ENCODE results near the gene PPP1R12B.

Gene PPP1R12B

GRCh38 chr1:202361224-202361623 is 12.7 kb downstream of the PPP1R12B start:
- Histone ChIP-seq H3K4ac (ENCODE audit: low read length) (no peak overlapping the region), H3K18ac (ENCODE audit: low read length) (no peak overlapping the region), H2BK120ac (ENCODE audit: low read depth, low read length) (no peak overlapping the region), H3K23ac (ENCODE audit: low read depth, low read length, poor library complexity) (no peak overlapping the region), H4K91ac (ENCODE audit: low read depth, low read length, poor library complexity) (no peak overlapping the region), H3K27me3 (ENCODE audit: control insufficient read depth in 3 of 3, insufficient read depth in 3 of 3, low read depth in 1 of 3, low read length in 3 of 3) (no peaks in the 10 kb centered on the region), H3K4me3 (ENCODE audit: low read length in 2 of 2) (no peak overlapping the region), H2AFZ (ENCODE audit: low read length) (no peak overlapping the region), H2BK12ac (ENCODE audit: low read length) (no peak overlapping the region), H3K36me3 (replicated peaks in 1 of 2; ENCODE audit: control insufficient read depth in 2 of 2, insufficient read depth in 2 of 2, low read length in 2 of 2) (no peaks in the 10 kb centered on the region), H3K4me1 (ENCODE audit: control insufficient read depth in 2 of 2, insufficient read depth in 1 of 2, low read depth in 1 of 2, low read length in 2 of 2) (peaks cover 0 to 6% of the 10 kb centered on the region in 2 donors), H3K9me3 (replicated peaks in 1 of 2; ENCODE audit: control insufficient read depth in 2 of 2, insufficient read depth in 1 of 2, low read depth in 1 of 2, low read length in 2 of 2) (no peaks in the 10 kb centered on the region), H3K79me1 (ENCODE audit: low read depth, low read length) (no peaks in the 10 kb centered on the region), H3K9ac (ENCODE audit: low read depth, low read length, poor library complexity) (no peak overlapping the region), H2BK15ac (ENCODE audit: low read length) (no peak overlapping the region), H3K4me2 (ENCODE audit: insufficient read depth, low read length, poor library complexity, severe bottlenecking) (no peak overlapping the region), H2BK5ac (ENCODE audit: low read length) (no peak overlapping the region), H2AK5ac (ENCODE audit: low read depth, low read length) (no peak overlapping the region), H3K27ac (replicated peaks; ENCODE audit: low read length) (no peak overlapping the region), H3K14ac (ENCODE audit: low read length) (no peak overlapping the region), H4K8ac (ENCODE audit: low read depth, low read length) (no peak overlapping the region)
- no peak for DNase-seq (ENCODE audit: low spot score)
- no CpG with 5 or more reads among the region's 2 CpGs for WGBS, 2 donors (ENCODE audit: extremely low coverage in 2 of 2, insufficient read length in 2 of 2, insufficient replicate concordance in 1 of 2)

GRCh38 chr1:202361701-202362100 is 13.2 kb downstream of the PPP1R12B start:
- Histone ChIP-seq H3K18ac (ENCODE audit: low read length) (no peak overlapping the region), H3K79me1 (ENCODE audit: low read depth, low read length) (no peaks in the 10 kb centered on the region), H2AFZ (ENCODE audit: low read length) (no peak overlapping the region), H3K27me3 (ENCODE audit: control insufficient read depth in 3 of 3, insufficient read depth in 3 of 3, low read depth in 1 of 3, low read length in 3 of 3) (no peaks in the 10 kb centered on the region), H2BK15ac (ENCODE audit: low read length) (no peak overlapping the region), H3K4me2 (ENCODE audit: insufficient read depth, low read length, poor library complexity, severe bottlenecking) (no peak overlapping the region), H3K4ac (ENCODE audit: low read length) (no peak overlapping the region), H3K23ac (ENCODE audit: low read depth, low read length, poor library complexity) (no peak overlapping the region), H2BK12ac (ENCODE audit: low read length) (no peak overlapping the region), H3K27ac (replicated peaks; ENCODE audit: low read length) (no peak overlapping the region), H3K4me3 (ENCODE audit: low read length in 2 of 2) (no peak overlapping the region), H2BK5ac (ENCODE audit: low read length) (no peak overlapping the region), H3K4me1 (ENCODE audit: control insufficient read depth in 2 of 2, insufficient read depth in 1 of 2, low read depth in 1 of 2, low read length in 2 of 2) (peaks cover 0 to 6% of the 10 kb centered on the region in 2 donors), H3K36me3 (replicated peaks in 1 of 2; ENCODE audit: control insufficient read depth in 2 of 2, insufficient read depth in 2 of 2, low read length in 2 of 2) (no peaks in the 10 kb centered on the region), H4K8ac (ENCODE audit: low read depth, low read length) (no peak overlapping the region), H2BK120ac (ENCODE audit: low read depth, low read length) (no peak overlapping the region), H3K9ac (ENCODE audit: low read depth, low read length, poor library complexity) (no peak overlapping the region), H2AK5ac (ENCODE audit: low read depth, low read length) (no peak overlapping the region), H3K14ac (ENCODE audit: low read length) (no peak overlapping the region), H4K91ac (ENCODE audit: low read depth, low read length, poor library complexity) (no peak overlapping the region), H3K9me3 (replicated peaks in 1 of 2; ENCODE audit: control insufficient read depth in 2 of 2, insufficient read depth in 1 of 2, low read depth in 1 of 2, low read length in 2 of 2) (no peaks in the 10 kb centered on the region)
- WGBS, 2 donors (ENCODE audit: extremely low coverage in 2 of 2, insufficient read length in 2 of 2, insufficient replicate concordance in 1 of 2) = no CpG with 5 or more reads among the region's 3 CpGs
- DNase-seq (ENCODE audit: low spot score) = no peak

- no peaks in the 10 kb centered on the region for H3K79me1 ChIP-seq (ENCODE audit: low read depth, low read length)
- H2AFZ ChIP-seq (ENCODE audit: low read length) = no peak overlapping the region
- no peak overlapping the region for H3K14ac ChIP-seq (ENCODE audit: low read length)
- H3K9ac ChIP-seq (ENCODE audit: low read depth, low read length, poor library complexity) = no peak overlapping the region
- H2BK15ac ChIP-seq (ENCODE audit: low read length) = no peak overlapping the region
- H3K27ac ChIP-seq (replicated peaks; ENCODE audit: low read length) = no peak overlapping the region
- H3K23ac ChIP-seq (ENCODE audit: low read depth, low read length, poor library complexity) = no peak overlapping the region
- H3K9me3 ChIP-seq (replicated peaks in 1 of 2; ENCODE audit: control insufficient read depth in 2 of 2, insufficient read depth in 1 of 2, low read depth in 1 of 2, low read length in 2 of 2) = no peaks in the 10 kb centered on the region
- no peak overlapping the region for H3K4me2 ChIP-seq (ENCODE audit: insufficient read depth, low read length, poor library complexity, severe bottlenecking)
- H3K36me3 ChIP-seq (replicated peaks in 1 of 2; ENCODE audit: control insufficient read depth in 2 of 2, insufficient read depth in 2 of 2, low read length in 2 of 2) = no peaks in the 10 kb centered on the region
- H4K8ac ChIP-seq (ENCODE audit: low read depth, low read length) = no peak overlapping the region
- H2AK5ac ChIP-seq (ENCODE audit: low read depth, low read length) = no peak overlapping the region
- H3K18ac ChIP-seq (ENCODE audit: low read length) = no peak overlapping the region
- H3K4me3 ChIP-seq (ENCODE audit: low read length in 2 of 2) = no peak overlapping the region
- H2BK120ac ChIP-seq (ENCODE audit: low read depth, low read length) = no peak overlapping the region
- no peak overlapping the region for H3K4ac ChIP-seq (ENCODE audit: low read length)
- H2BK5ac ChIP-seq (ENCODE audit: low read length) = no peak overlapping the region
- peaks cover 0 to 6% of the 10 kb centered on the region in 2 donors for H3K4me1 ChIP-seq (ENCODE audit: control insufficient read depth in 2 of 2, insufficient read depth in 1 of 2, low read depth in 1 of 2, low read length in 2 of 2)
- DNase-seq (ENCODE audit: low spot score) = no peak
- WGBS, 2 donors (ENCODE audit: extremely low coverage in 2 of 2, insufficient read length in 2 of 2, insufficient replicate concordance in 1 of 2) = no CpG with 5 or more reads among the region's 2 CpGs
- H3K27me3 ChIP-seq (ENCODE audit: control insufficient read depth in 3 of 3, insufficient read depth in 3 of 3, low read depth in 1 of 3, low read length in 3 of 3) = no peaks in the 10 kb centered on the region
- no peak overlapping the region for H4K91ac ChIP-seq (ENCODE audit: low read depth, low read length, poor library complexity)
- H2BK12ac ChIP-seq (ENCODE audit: low read length) = no peak overlapping the region
Observed at GRCh38 chr1:202362212-202362611, 13.7 kb downstream of the PPP1R12B start.

- Histone ChIP-seq H2BK120ac (ENCODE audit: low read depth, low read length) (no peak overlapping the region), H2AFZ (ENCODE audit: low read length) (no peak overlapping the region), H2BK15ac (ENCODE audit: low read length) (no peak overlapping the region), H3K4me3 (ENCODE audit: low read length in 2 of 2) (no peak overlapping the region), H2BK5ac (ENCODE audit: low read length) (no peak overlapping the region), H3K36me3 (replicated peaks in 1 of 2; ENCODE audit: control insufficient read depth in 2 of 2, insufficient read depth in 2 of 2, low read length in 2 of 2) (no peaks in the 10 kb centered on the region), H2BK12ac (ENCODE audit: low read length) (no peak overlapping the region), H3K4me2 (ENCODE audit: insufficient read depth, low read length, poor library complexity, severe bottlenecking) (no peak overlapping the region), H3K4ac (ENCODE audit: low read length) (no peak overlapping the region), H3K79me1 (ENCODE audit: low read depth, low read length) (no peaks in the 10 kb centered on the region), H4K91ac (ENCODE audit: low read depth, low read length, poor library complexity) (no peak overlapping the region), H3K4me1 (ENCODE audit: control insufficient read depth in 2 of 2, insufficient read depth in 1 of 2, low read depth in 1 of 2, low read length in 2 of 2) (peaks cover 0 to 6% of the 10 kb centered on the region in 2 donors), H2AK5ac (ENCODE audit: low read depth, low read length) (no peak overlapping the region), H3K14ac (ENCODE audit: low read length) (no peak overlapping the region), H3K9me3 (replicated peaks in 1 of 2; ENCODE audit: control insufficient read depth in 2 of 2, insufficient read depth in 1 of 2, low read depth in 1 of 2, low read length in 2 of 2) (no peaks in the 10 kb centered on the region), H4K8ac (ENCODE audit: low read depth, low read length) (no peak overlapping the region), H3K18ac (ENCODE audit: low read length) (no peak overlapping the region), H3K23ac (ENCODE audit: low read depth, low read length, poor library complexity) (no peak overlapping the region), H3K9ac (ENCODE audit: low read depth, low read length, poor library complexity) (no peak overlapping the region), H3K27ac (replicated peaks; ENCODE audit: low read length) (no peak overlapping the region), H3K27me3 (ENCODE audit: control insufficient read depth in 3 of 3, insufficient read depth in 3 of 3, low read depth in 1 of 3, low read length in 3 of 3) (no peaks in the 10 kb centered on the region)
- DNase-seq (ENCODE audit: low spot score) = no peak
- no CpG with 5 or more reads among the region's 4 CpGs for WGBS, 2 donors (ENCODE audit: extremely low coverage in 2 of 2, insufficient read length in 2 of 2, insufficient replicate concordance in 1 of 2)
Observed at GRCh38 chr1:202365092-202365815, 16.8 kb downstream of the PPP1R12B start.

All from neuronal stem cell (in vitro differentiated cells).